ENCODE measurements around the gene PRKCZ. TPM values are rescaled to one million over a fixed set of nuclear protein-coding genes. Genes with fewer than 3 reads are reported as not detected.

The PRKCZ gene
- total and polyA plus RNA-seq, 2 of the 4 experiments (the other 2 are of a cell fraction): 2.0 to 3.5 TPM

DNA sequence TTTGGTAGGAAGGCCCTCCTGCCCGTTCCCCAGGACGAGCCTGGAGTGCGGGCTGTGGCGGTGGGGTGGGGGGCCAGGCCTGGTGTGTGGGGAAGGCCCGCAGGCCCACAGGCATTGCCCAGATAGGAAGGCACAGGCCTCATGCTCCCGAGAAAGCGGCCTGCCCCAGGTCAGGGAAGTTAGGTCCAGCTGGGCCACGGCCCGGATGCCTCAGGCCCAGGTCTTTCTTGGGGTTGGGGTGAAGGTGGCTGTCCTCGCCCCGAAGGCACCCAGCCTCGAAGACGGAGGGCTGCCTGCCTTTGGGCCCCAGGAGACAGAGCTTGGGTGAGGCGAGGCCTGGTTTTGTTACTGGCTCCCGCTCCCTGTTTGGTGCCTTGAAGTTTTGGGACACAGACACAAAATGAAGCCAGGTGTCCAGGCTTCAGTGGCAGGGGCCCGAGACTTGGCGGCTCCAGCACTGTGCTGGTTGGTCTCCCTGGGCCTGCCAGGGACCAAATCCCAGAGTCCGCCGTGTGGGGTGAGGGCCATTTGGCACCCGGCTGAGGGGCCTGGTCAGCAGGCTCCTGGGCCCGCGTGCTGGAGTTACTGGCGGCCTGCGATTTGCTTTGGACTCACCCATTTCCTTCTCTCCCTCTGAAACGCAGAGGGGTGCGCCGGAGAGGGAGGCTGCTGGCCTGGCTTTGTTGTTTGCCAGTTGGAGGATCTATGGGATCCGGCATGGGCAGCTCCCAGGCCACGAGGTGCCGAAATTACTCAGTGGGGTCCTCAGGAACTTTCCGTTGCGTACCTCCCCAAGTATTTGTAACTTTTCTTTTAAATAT is 179.9 kb downstream of the PRKCZ start:
- Histone ChIP-seq H2AFZ (replicated peaks; ENCODE audit: low read length, poor library complexity) (peak overlapping the region; percentile 69), H2BK20ac (ENCODE audit: low read depth, low read length) (no peak overlapping the region), H3K4me3 (ENCODE audit: insufficient read depth, low read depth, low read length) (peak overlapping the region; percentile 97), H3K36me3 (ENCODE audit: control insufficient read depth, insufficient read depth, low read length) (peaks cover 4% of the 10 kb centered on the region; the same call in 1 of the 2 replicates), H3K79me1 (ENCODE audit: low read depth in 1 of 2, low read length in 2 of 2) (peaks cover 5 to 25% of the 10 kb centered on the region in 2 experiments), H4K20me1 (ENCODE audit: insufficient read depth, low read length) (peaks cover 65% of the 10 kb centered on the region), H3K4ac (ENCODE audit: low read depth, low read length) (peak overlapping the region; percentile 50), H3K4me2 (ENCODE audit: low read depth, low read length) (peak overlapping the region; percentile 85), H4K8ac (ENCODE audit: low read depth in 2 of 2, low read length in 2 of 2) (no peak overlapping the region), H3K56ac (ENCODE audit: extremely low read depth, insufficient read depth, low read length) (peak overlapping the region; percentile 34), H2BK120ac (ENCODE audit: low read depth, low read length) (no peak overlapping the region; the same call in 1 of the 2 replicates), H2BK15ac (ENCODE audit: low read depth, low read length) (no peak overlapping the region), H3K4me1 (ENCODE audit: control insufficient read depth, insufficient read depth, low read length) (peaks cover 26% of the 10 kb centered on the region), H3K9me3 (ENCODE audit: control insufficient read depth, insufficient read depth, low read length) (no peaks in the 10 kb centered on the region), H3K27ac (ENCODE audit: insufficient read depth, low read length) (peak overlapping the region; percentile 61), H3K14ac (replicated peaks; ENCODE audit: low read depth, low read length) (peak overlapping the region; percentile 83), H2BK5ac (ENCODE audit: low read depth, low read length, poor library complexity, severe bottlenecking) (peak overlapping the region; percentile 51), H3K27me3 (ENCODE audit: control insufficient read depth, insufficient read depth, low read length) (no peaks in the 10 kb centered on the region), H3K23ac (ENCODE audit: low read depth, low read length) (peak overlapping the region; percentile 90), H3K18ac (ENCODE audit: low read depth, low read length) (no peak overlapping the region; the same call in 1 of the 2 replicates), H3K9me1 (ENCODE audit: insufficient read depth, low read length) (peaks cover 6% of the 10 kb centered on the region; the same call in 1 of the 2 replicates), H2AK5ac (ENCODE audit: low read depth, low read length) (peak overlapping the region; percentile 38), H4K5ac (ENCODE audit: low read depth, low read length) (no peak overlapping the region), H3K9ac (ENCODE audit: low read depth, low read length) (peak overlapping the region; percentile 74), H4K91ac (ENCODE audit: insufficient read depth, low read depth, low read length) (no peak overlapping the region), H2AK9ac (replicated peaks; ENCODE audit: low read depth, low read length, poor library complexity) (peak overlapping the region; percentile 96)
- intact Hi-C loops (cut with micrococcal nuclease) (loop anchor here (1.0 to 5.0 kb wide), 5 partner anchors 25 to 151 kb away; no protein-coding TSS in a partner anchor), in situ Hi-C loops (cut with MboI; ENCODE audit: low sequenced_read_pairs) (loop anchor here (5.0 kb wide), 1 partner anchor 33 kb away; no protein-coding TSS in a partner anchor), dilution Hi-C loops (cut with HindIII; ENCODE audit: low sequenced_read_pairs, unreplicated experiment) (no loop called here)
- no TSS peak for BruUV-seq (replicated peaks)
- 2% methylated on average over 6 of the region's 32 CpGs; no CpG with 5 or more reads in 1 of the 2 experiments for WGBS, 2 experiments (ENCODE audit: extremely low coverage in 2 of 2, insufficient read length in 1 of 2)
- TF ChIP-seq BHLHE40 (IDR thresholded peaks at IDR 0.05; ENCODE audit: low read depth, low read length): no peak
- TF ChIP-seq MAZ (IDR thresholded peaks at IDR 0.05; ENCODE audit: borderline replicate concordance, low read depth, low read length): no peak; the same call in 1 of the 2 replicates
- TF ChIP-seq FOS (IDR thresholded peaks at IDR 0.05; ENCODE audit: low read depth, low read length): no peak
- peak; percentile 86 for TF ChIP-seq MXI1 (IDR thresholded peaks at IDR 0.05; ENCODE audit: borderline replicate concordance, low read depth, low read length)
- TF ChIP-seq, protein P1, sequence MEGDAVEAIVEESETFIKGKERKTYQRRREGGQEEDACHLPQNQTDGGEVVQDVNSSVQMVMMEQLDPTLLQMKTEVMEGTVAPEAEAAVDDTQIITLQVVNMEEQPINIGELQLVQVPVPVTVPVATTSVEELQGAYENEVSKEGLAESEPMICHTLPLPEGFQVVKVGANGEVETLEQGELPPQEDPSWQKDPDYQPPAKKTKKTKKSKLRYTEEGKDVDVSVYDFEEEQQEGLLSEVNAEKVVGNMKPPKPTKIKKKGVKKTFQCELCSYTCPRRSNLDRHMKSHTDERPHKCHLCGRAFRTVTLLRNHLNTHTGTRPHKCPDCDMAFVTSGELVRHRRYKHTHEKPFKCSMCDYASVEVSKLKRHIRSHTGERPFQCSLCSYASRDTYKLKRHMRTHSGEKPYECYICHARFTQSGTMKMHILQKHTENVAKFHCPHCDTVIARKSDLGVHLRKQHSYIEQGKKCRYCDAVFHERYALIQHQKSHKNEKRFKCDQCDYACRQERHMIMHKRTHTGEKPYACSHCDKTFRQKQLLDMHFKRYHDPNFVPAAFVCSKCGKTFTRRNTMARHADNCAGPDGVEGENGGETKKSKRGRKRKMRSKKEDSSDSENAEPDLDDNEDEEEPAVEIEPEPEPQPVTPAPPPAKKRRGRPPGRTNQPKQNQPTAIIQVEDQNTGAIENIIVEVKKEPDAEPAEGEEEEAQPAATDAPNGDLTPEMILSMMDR (conservative IDR thresholded peaks at IDR 0.05; ENCODE audit: low read depth, low read length): no peak
- no peak for TF ChIP-seq CEBPB (IDR thresholded peaks at IDR 0.05; ENCODE audit: low read depth, low read length)
- peak; percentile 40 for DNase-seq
- ChIA-PET CTCF (interaction anchor here (1.1 to 2.0 kb wide), 2 partner anchors 35 to 152 kb away, joined by 3 to 7 read pairs; partner anchors contain the start of gene FAAP20), POLR2A (ENCODE audit: unreplicated experiment) (interaction anchor here (0.6 kb wide), 1 partner anchor 122 kb away, joined by 3 read pairs; no protein-coding TSS in a partner anchor)
- no peak for ATAC-seq (ENCODE audit: low read depth)
